ENCODE results near the gene PRPF31.
"Not testable (repeated sequence)": the region's sequence is repeated elsewhere in the genome, so short reads cannot be mapped to it uniquely, and the experiment has no call there.

GRCh38 chr19:54099903-54100255 lies 15.7 kb upstream of the PRPF31 start:
- TF ChIP-seq, protein P1, sequence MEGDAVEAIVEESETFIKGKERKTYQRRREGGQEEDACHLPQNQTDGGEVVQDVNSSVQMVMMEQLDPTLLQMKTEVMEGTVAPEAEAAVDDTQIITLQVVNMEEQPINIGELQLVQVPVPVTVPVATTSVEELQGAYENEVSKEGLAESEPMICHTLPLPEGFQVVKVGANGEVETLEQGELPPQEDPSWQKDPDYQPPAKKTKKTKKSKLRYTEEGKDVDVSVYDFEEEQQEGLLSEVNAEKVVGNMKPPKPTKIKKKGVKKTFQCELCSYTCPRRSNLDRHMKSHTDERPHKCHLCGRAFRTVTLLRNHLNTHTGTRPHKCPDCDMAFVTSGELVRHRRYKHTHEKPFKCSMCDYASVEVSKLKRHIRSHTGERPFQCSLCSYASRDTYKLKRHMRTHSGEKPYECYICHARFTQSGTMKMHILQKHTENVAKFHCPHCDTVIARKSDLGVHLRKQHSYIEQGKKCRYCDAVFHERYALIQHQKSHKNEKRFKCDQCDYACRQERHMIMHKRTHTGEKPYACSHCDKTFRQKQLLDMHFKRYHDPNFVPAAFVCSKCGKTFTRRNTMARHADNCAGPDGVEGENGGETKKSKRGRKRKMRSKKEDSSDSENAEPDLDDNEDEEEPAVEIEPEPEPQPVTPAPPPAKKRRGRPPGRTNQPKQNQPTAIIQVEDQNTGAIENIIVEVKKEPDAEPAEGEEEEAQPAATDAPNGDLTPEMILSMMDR (IDR thresholded peaks at IDR 0.05) = not testable (repeated sequence)
- not testable (repeated sequence) for TF ChIP-seq POLR2AphosphoS5 (IDR thresholded peaks at IDR 0.05)
